HG03521 (cell line): ENCODE results near the gene AQP6.

Experiments
- ATAC-seq: cut with Tn5 transposase; IDR thresholded peaks from one replicate; pipeline ENCODE4 v1.9.1; 2021; ENCODE audit warnings: mild to moderate bottlenecking, moderate library complexity; ENCODE audit not compliant: unreplicated experiment

AQP6 gene

GRCh38 chr12:49972641-49973360 is at the start of gene AQP6:
AQP6 (plus strand) TSS chr12:49972947; CDS start chr12:49973174, 227 bp downstream.
- ATAC-seq: no peak

GRCh38 chr12:49923035-49923644 is 49.6 kb upstream of the AQP6 start:
- no peak for ATAC-seq

- ATAC-seq: no peak
Observed at GRCh38 chr12:49923880-49924556, 48.7 kb upstream of the AQP6 start.

- ATAC-seq: no peak
Observed at GRCh38 chr12:49924628-49925246, 48.0 kb upstream of the AQP6 start.

- no peak for ATAC-seq
Observed at GRCh38 chr12:49925433-49926204, 47.1 kb upstream of the AQP6 start.

- ATAC-seq: no peak
Observed at GRCh38 chr12:49928471-49928870, 44.3 kb upstream of the AQP6 start.

GRCh38 chr12:49929581-49929980 is 43.2 kb upstream of the AQP6 start:
- ATAC-seq: no peak

GRCh38 chr12:49930515-49931288 is 42.0 kb upstream of the AQP6 start:
- no peak for ATAC-seq

GRCh38 chr12:49932023-49932422 is 40.7 kb upstream of the AQP6 start:
- no peak for ATAC-seq

GRCh38 chr12:49932533-49933130 is 40.1 kb upstream of the AQP6 start:
- ATAC-seq: no peak

GRCh38 chr12:49933796-49934195 is 39.0 kb upstream of the AQP6 start:
- ATAC-seq: no peak

- no peak for ATAC-seq
Observed at GRCh38 chr12:49934505-49934904, 38.2 kb upstream of the AQP6 start.

GRCh38 chr12:49936925-49937324 is 35.8 kb upstream of the AQP6 start:
- no peak for ATAC-seq

GRCh38 chr12:49937639-49938300 is 35.0 kb upstream of the AQP6 start:
- ATAC-seq: no peak

GRCh38 chr12:49939307-49939706 is 33.4 kb upstream of the AQP6 start:
- no peak for ATAC-seq

- no peak for ATAC-seq
Observed at GRCh38 chr12:49939707-49940106, 33.0 kb upstream of the AQP6 start.

GRCh38 chr12:49941556-49942511 is 30.9 kb upstream of the AQP6 start:
- ATAC-seq: no peak

- no peak for ATAC-seq
Observed at GRCh38 chr12:49942512-49942893, 30.2 kb upstream of the AQP6 start.
